IMR-90 (cell line): ENCODE data around the gene LAMTOR3. TPM values are rescaled to one million over a fixed set of nuclear protein-coding genes. Genes with fewer than 3 reads are reported as not detected.

Source experiments
- ATAC-seq: fragments of 200-7000 bp; cut with Tn5 transposase; 2 replicates; pipeline ENCODE4 v1.9.1; 2020; ENCODE audit warnings: low read depth, mild to moderate bottlenecking, moderate library complexity
- BruUV-seq: library from RNA; stranded (reverse); fragments of 400-500 nt; replicated peaks from 2 replicates; lab custom pipeline; 2021; lab: Mats Ljungman, UMichigan
- CTCF ChIA-PET: fragments of 300-600 bp; formaldehyde crosslinking; extraction: SDS; loops from one replicate; lab custom pipeline; 2021; ENCODE audit warnings: antibody characterized with exemption; lab: Yijun Ruan, JAX
- POLR2A ChIA-PET: fragments of 300-600 bp; sonication (Branson Sonifier 250); formaldehyde crosslinking; loops from one replicate; lab custom pipeline; 2022; ENCODE audit warnings: antibody characterized with exemption; ENCODE audit not compliant: unreplicated experiment; lab: Charles Lee
- DNase-seq: peaks from one replicate; pipeline ENCODE4 v3.0.0; 2013
- H2AFZ ChIP-seq: replicated peaks from 2 replicates; pipeline ENCODE3; 2013; ENCODE audit warnings: low read length, mild to moderate bottlenecking; ENCODE audit not compliant: poor library complexity
- H2AK5ac ChIP-seq: 2 replicates; pipeline ENCODE4 v1.6.1; 2013; ENCODE audit warnings: low read depth, low read length, inconsistent platforms
- H2AK9ac ChIP-seq: replicated peaks from 2 replicates; pipeline ENCODE3; 2013; ENCODE audit warnings: mild to moderate bottlenecking, low read depth, low read length, moderate library complexity; ENCODE audit not compliant: poor library complexity
- H2BK120ac ChIP-seq: 2 replicates; pipeline ENCODE4 v1.6.1; 2013; ENCODE audit warnings: low read depth, low read length, inconsistent platforms
- H2BK15ac ChIP-seq: 3 replicates; pipeline ENCODE4 v1.6.1; 2013; ENCODE audit warnings: low read depth, low read length, inconsistent platforms
- H2BK20ac ChIP-seq: 2 replicates; pipeline ENCODE4 v1.6.1; 2013; ENCODE audit warnings: low read depth, mild to moderate bottlenecking, inconsistent platforms, low read length, moderate library complexity
- H2BK5ac ChIP-seq: 2 replicates; pipeline ENCODE4 v1.6.1; 2013; ENCODE audit warnings: mild to moderate bottlenecking, low read depth, low read length, inconsistent platforms; ENCODE audit not compliant: poor library complexity, severe bottlenecking
- H3K14ac ChIP-seq: replicated peaks from 2 replicates; pipeline ENCODE4 v1.6.1; 2013; ENCODE audit warnings: low read depth, low read length, inconsistent platforms
- H3K18ac ChIP-seq: 2 replicates; pipeline ENCODE4 v1.6.1; 2013; ENCODE audit warnings: low read depth, low read length, control low read depth
- H3K23ac ChIP-seq: 2 replicates; pipeline ENCODE4 v1.6.1; 2013; ENCODE audit warnings: low read depth, low read length, inconsistent platforms
- H3K27ac ChIP-seq: 2 replicates; pipeline ENCODE4 v1.5.1; 2013; ENCODE audit warnings: mild to moderate bottlenecking, control low read depth, low read length; ENCODE audit not compliant: insufficient read depth
- H3K27me3 ChIP-seq: 2 replicates; pipeline ENCODE4 v1.6.1; 2013; ENCODE audit warnings: low read length; ENCODE audit not compliant: control insufficient read depth, insufficient read depth
- H3K36me3 ChIP-seq: 2 replicates; pipeline ENCODE4 v1.6.1; 2013; ENCODE audit warnings: low read length, mixed read lengths; ENCODE audit not compliant: control insufficient read depth, insufficient read depth
- H3K4ac ChIP-seq: 2 replicates; pipeline ENCODE4 v1.6.1; 2013; ENCODE audit warnings: low read depth, low read length, inconsistent platforms
- H3K4me1 ChIP-seq: 2 replicates; pipeline ENCODE4 v1.6.1; 2013; ENCODE audit warnings: low read length, mixed read lengths; ENCODE audit not compliant: control insufficient read depth, insufficient read depth
- H3K4me2 ChIP-seq: 2 replicates; pipeline ENCODE4 v1.6.1; 2013; ENCODE audit warnings: low read depth, mild to moderate bottlenecking, control low read depth, low read length, moderate library complexity
- H3K4me3 ChIP-seq: 2 replicates; pipeline ENCODE4 v1.5.1; 2013; ENCODE audit warnings: low read depth, mild to moderate bottlenecking, control low read depth, low read length, moderate library complexity; ENCODE audit not compliant: insufficient read depth
- H3K56ac ChIP-seq: 2 replicates; pipeline ENCODE4 v1.6.1; 2013; ENCODE audit warnings: low read length, inconsistent platforms; ENCODE audit not compliant: insufficient read depth; ENCODE audit errors: extremely low read depth
- H3K79me1 ChIP-seq, 2 experiments: 2 replicates each; pipeline ENCODE4 v1.6.1; 2013; ENCODE audit warnings: low read length in 2 of 2, inconsistent platforms in 1 of 2, low read depth in 1 of 2
- H3K9ac ChIP-seq: 2 replicates; pipeline ENCODE4 v1.6.1; 2013; ENCODE audit warnings: low read depth, low read length, control low read depth
- H3K9me1 ChIP-seq: 2 replicates; pipeline ENCODE4 v1.6.1; 2013; ENCODE audit warnings: low read length, inconsistent platforms; ENCODE audit not compliant: insufficient read depth
- H3K9me3 ChIP-seq: 2 replicates; pipeline ENCODE4 v1.6.1; 2013; ENCODE audit warnings: low read length; ENCODE audit not compliant: control insufficient read depth, insufficient read depth
- H4K20me1 ChIP-seq: 2 replicates; pipeline ENCODE4 v1.6.1; 2013; ENCODE audit warnings: low read length, inconsistent platforms; ENCODE audit not compliant: insufficient read depth
- H4K5ac ChIP-seq: 2 replicates; pipeline ENCODE4 v1.6.1; 2013; ENCODE audit warnings: mild to moderate bottlenecking, low read depth, low read length, control low read depth
- H4K8ac ChIP-seq, 2 experiments: 2 replicates each; pipeline ENCODE4 v1.6.1; 2013; ENCODE audit warnings: low read depth in 2 of 2, low read length in 2 of 2, control low read depth in 1 of 2, inconsistent platforms in 1 of 2
- H4K91ac ChIP-seq: 2 replicates; pipeline ENCODE4 v1.6.1; 2013; ENCODE audit warnings: low read depth, low read length, inconsistent platforms; ENCODE audit not compliant: insufficient read depth
- BHLHE40 ChIP-seq: fragments of 150-350 bp; IDR thresholded peaks from 2 replicates; pipeline ENCODE4 v1.6.1; 2016; ENCODE audit warnings: mild to moderate bottlenecking, low read depth, low read length
- CEBPB ChIP-seq: IDR thresholded peaks from 2 replicates; pipeline ENCODE4 v1.6.1; 2012; ENCODE audit warnings: low read depth, low read length, improper control_type of control experiment
- CHD1 ChIP-seq: IDR thresholded peaks from 2 replicates; pipeline ENCODE4 v1.6.1; 2012; ENCODE audit warnings: low read depth, low read length, improper control_type of control experiment
- FOS ChIP-seq: fragments of 150-350 bp; IDR thresholded peaks from 2 replicates; pipeline ENCODE4 v1.6.1; 2016; ENCODE audit warnings: low read depth, low read length
- MAFK ChIP-seq: IDR thresholded peaks from 2 replicates; pipeline ENCODE4 v1.6.1; 2012; ENCODE audit warnings: low read depth, low read length, improper control_type of control experiment
- MAZ ChIP-seq: IDR thresholded peaks from 2 replicates; pipeline ENCODE4 v1.6.1; 2012; ENCODE audit warnings: low read depth, mild to moderate bottlenecking, low read length, improper control_type of control experiment, moderate library complexity, borderline replicate concordance
- MXI1 ChIP-seq: IDR thresholded peaks from 2 replicates; pipeline ENCODE4 v1.6.1; 2012; ENCODE audit warnings: low read depth, mild to moderate bottlenecking, low read length, moderate library complexity, borderline replicate concordance
- NFE2L2 ChIP-seq: fragments of 150-350 bp; IDR thresholded peaks from 2 replicates; pipeline ENCODE4 v1.6.1; 2016; ENCODE audit warnings: low read depth, mild to moderate bottlenecking, low read length
- POLR2A ChIP-seq: IDR thresholded peaks from 2 replicates; pipeline ENCODE4 v1.6.1; 2012; ENCODE audit warnings: mild to moderate bottlenecking, low read depth, low read length
- RAD21 ChIP-seq: IDR thresholded peaks from 2 replicates; pipeline ENCODE4 v1.6.1; 2012; ENCODE audit warnings: low read length, improper control_type of control experiment
- RCOR1 ChIP-seq: IDR thresholded peaks from 2 replicates; pipeline ENCODE4 v1.6.1; 2012; ENCODE audit warnings: mild to moderate bottlenecking, low read length, improper control_type of control experiment; ENCODE audit not compliant: insufficient replicate concordance
- RFX5 ChIP-seq: IDR thresholded peaks from 2 replicates; pipeline ENCODE4 v1.8.0; 2012; ENCODE audit warnings: low read depth, mild to moderate bottlenecking, low read length, moderate library complexity
- SMC3 ChIP-seq: fragments of 150-350 bp; IDR thresholded peaks from 2 replicates; pipeline ENCODE4 v1.6.1; 2016; ENCODE audit warnings: low read depth, mild to moderate bottlenecking, antibody characterized with exemption, low read length, moderate library complexity
- WGBS, 2 experiments: methylation state at CpG; one replicate each; pipeline versions ENCODE4 v1.1.5 to v1.1.7; 2013; ENCODE audit warnings: missing lambda C conversion rate in 2 of 2; ENCODE audit not compliant: insufficient read length in 1 of 2; ENCODE audit errors: extremely low coverage in 2 of 2; 5-methylcytosine and 5-hydroxymethylcytosine counted together
- dilution Hi-C: fragments of 300-500 bp; cut with HindIII; formaldehyde crosslinking; loops from one replicate; pipeline ENCODE4 v1.14.3; 2018; ENCODE audit warnings: low sequenced_read_pairs; ENCODE audit not compliant: unreplicated experiment
- in situ Hi-C: fragments of 300-500 bp; cut with MboI; formaldehyde crosslinking; loops from 3 replicates; pipeline ENCODE4 v1.14.3; 2019; ENCODE audit warnings: low sequenced_read_pairs, inconsistent platforms, mixed read lengths
- intact Hi-C: fragments of 100-400 bp; cut with micrococcal nuclease; formaldehyde crosslinking; loops from 2 replicates; pipeline ENCODE4 v1.10.0; 2022
- polyA plus RNA-seq, 3 experiments: library from polyadenylated mRNA; depleted of rRNA; stranded (reverse); fragments of >200 nt; gene quantifications; 2 replicates each; pipeline ENCODE4 v1.2.3, GENCODE V29; 2012; ENCODE audit warnings: low replicate concordance in 1 of 3
- total RNA-seq: library from RNA; depleted of rRNA; stranded (reverse); fragments of >200 nt; gene quantifications from 2 replicates; pipeline ENCODE4 v1.2.3, GENCODE V29; 2012
- TF ChIP-seq, protein P1 (sequence below): conservative IDR thresholded peaks from 2 replicates; pipeline ENCODE4 v1.5.1; 2012; ENCODE audit warnings: mild to moderate bottlenecking, low read depth, low read length, improper control_type of control experiment
- TF ChIP-seq, protein P2 (sequence below): fragments of 150-350 bp; IDR thresholded peaks from 2 replicates; pipeline ENCODE4 v1.6.1; 2017; ENCODE audit warnings: mild to moderate bottlenecking, antibody characterized with exemption, low read length, low read depth
- TF ChIP-seq, protein P3 (sequence below): fragments of 150-350 bp; IDR thresholded peaks from 2 replicates; pipeline ENCODE4 v1.6.1; 2016; ENCODE audit warnings: low read depth, mild to moderate bottlenecking, low read length, moderate library complexity, borderline replicate concordance

Gene LAMTOR3
- total and polyA plus RNA-seq, 2 of the 4 experiments (the other 2 are of a cell fraction): 28.6 to 35.7 TPM

DNA sequence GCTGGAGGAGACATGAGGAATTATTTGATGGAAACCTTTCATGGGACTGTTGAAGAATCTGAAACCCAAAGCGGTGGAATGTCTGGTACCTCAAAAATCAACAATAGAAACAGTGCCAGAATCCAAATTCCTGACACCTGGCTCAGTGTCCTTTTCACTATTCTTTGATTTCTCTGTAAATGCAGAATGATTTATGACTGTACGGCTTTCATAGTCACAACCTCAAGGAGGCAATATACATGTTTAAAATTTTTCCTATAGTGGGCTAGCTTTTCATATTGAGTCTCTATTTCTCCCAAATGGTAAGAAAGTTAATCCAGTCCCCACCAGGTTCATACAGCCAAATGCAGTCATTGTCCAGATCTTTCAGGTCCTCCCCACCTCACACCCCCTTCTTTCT, 58.3 kb downstream of the LAMTOR3 start:
- CTCF ChIA-PET: no interaction called here

More for the DNA sequence above, 58.3 kb downstream of the LAMTOR3 start:
- Histone ChIP-seq H3K9me3 (no peaks in the 10 kb centered on the region), H3K4me3 (no peak overlapping the region), H3K36me3 (no peaks in the 10 kb centered on the region), H2BK5ac (no peak overlapping the region), H3K23ac (no peak overlapping the region), H3K9ac (no peak overlapping the region), H3K9me1 (no peaks in the 10 kb centered on the region), H3K4me2 (no peak overlapping the region), H3K4me1 (no peaks in the 10 kb centered on the region), H4K5ac (no peak overlapping the region), H2AFZ (no peak overlapping the region), H3K79me1 (no peaks in the 10 kb centered on the region), H3K18ac (no peak overlapping the region), H3K4ac (no peak overlapping the region), H3K27ac (no peak overlapping the region), H2AK9ac (no peak overlapping the region), H4K20me1 (no peaks in the 10 kb centered on the region), H2BK15ac (no peak overlapping the region), H2AK5ac (no peak overlapping the region), H4K8ac (no peak overlapping the region), H3K27me3 (0 out of 2 replicates have a peak, but pooled peaks cover 2% of the 10 kb centered on the region), H4K91ac (no peak overlapping the region), H2BK20ac (no peak overlapping the region), H2BK120ac (no peak overlapping the region), H3K56ac (no peak overlapping the region), H3K14ac (no peak overlapping the region)
- intact Hi-C loops: no loop called here
- POLR2A ChIA-PET: no interaction called here
- TF ChIP-seq SMC3 (no peak), NFE2L2 (no peak), RAD21 (no peak), BHLHE40 (no peak), CHD1 (no peak), POLR2A (no peak), RFX5 (no peak), RCOR1 (no peak), MAZ (no peak), MAFK (no peak), FOS (no peak), MXI1 (no peak), CEBPB (no peak)
- TF ChIP-seq, protein P1, sequence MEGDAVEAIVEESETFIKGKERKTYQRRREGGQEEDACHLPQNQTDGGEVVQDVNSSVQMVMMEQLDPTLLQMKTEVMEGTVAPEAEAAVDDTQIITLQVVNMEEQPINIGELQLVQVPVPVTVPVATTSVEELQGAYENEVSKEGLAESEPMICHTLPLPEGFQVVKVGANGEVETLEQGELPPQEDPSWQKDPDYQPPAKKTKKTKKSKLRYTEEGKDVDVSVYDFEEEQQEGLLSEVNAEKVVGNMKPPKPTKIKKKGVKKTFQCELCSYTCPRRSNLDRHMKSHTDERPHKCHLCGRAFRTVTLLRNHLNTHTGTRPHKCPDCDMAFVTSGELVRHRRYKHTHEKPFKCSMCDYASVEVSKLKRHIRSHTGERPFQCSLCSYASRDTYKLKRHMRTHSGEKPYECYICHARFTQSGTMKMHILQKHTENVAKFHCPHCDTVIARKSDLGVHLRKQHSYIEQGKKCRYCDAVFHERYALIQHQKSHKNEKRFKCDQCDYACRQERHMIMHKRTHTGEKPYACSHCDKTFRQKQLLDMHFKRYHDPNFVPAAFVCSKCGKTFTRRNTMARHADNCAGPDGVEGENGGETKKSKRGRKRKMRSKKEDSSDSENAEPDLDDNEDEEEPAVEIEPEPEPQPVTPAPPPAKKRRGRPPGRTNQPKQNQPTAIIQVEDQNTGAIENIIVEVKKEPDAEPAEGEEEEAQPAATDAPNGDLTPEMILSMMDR: no peak
- TF ChIP-seq, protein P2, sequence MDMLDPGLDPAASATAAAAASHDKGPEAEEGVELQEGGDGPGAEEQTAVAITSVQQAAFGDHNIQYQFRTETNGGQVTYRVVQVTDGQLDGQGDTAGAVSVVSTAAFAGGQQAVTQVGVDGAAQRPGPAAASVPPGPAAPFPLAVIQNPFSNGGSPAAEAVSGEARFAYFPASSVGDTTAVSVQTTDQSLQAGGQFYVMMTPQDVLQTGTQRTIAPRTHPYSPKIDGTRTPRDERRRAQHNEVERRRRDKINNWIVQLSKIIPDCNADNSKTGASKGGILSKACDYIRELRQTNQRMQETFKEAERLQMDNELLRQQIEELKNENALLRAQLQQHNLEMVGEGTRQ: no peak
- TF ChIP-seq, protein P3, sequence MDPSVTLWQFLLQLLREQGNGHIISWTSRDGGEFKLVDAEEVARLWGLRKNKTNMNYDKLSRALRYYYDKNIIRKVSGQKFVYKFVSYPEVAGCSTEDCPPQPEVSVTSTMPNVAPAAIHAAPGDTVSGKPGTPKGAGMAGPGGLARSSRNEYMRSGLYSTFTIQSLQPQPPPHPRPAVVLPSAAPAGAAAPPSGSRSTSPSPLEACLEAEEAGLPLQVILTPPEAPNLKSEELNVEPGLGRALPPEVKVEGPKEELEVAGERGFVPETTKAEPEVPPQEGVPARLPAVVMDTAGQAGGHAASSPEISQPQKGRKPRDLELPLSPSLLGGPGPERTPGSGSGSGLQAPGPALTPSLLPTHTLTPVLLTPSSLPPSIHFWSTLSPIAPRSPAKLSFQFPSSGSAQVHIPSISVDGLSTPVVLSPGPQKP: no peak
- BruUV-seq: no TSS peak
- dilution Hi-C loops: no loop called here
- DNase-seq (no peak), ATAC-seq (no peak)
- no CpG with 5 or more reads among the region's 2 CpGs for WGBS, 2 experiments
- in situ Hi-C loops: no loop called here
